ENCODE data around the gene PLEKHG4B. TPM values are rescaled to one million over a fixed set of nuclear protein-coding genes. Genes with fewer than 3 reads are reported as not detected.

PLEKHG4B gene
- polyA plus RNA-seq, 3 donors: not detected

- Histone ChIP-seq H3K27ac (ENCODE audit: low read depth in 1 of 2, low read length in 2 of 2) (no peak overlapping the region), H3K9me3 (replicated peaks in 1 of 2; ENCODE audit: control insufficient read depth in 1 of 2, insufficient read depth in 1 of 2, low read length in 2 of 2) (no peaks in the 10 kb centered on the region), H3K79me2 (ENCODE audit: insufficient read depth, low read length) (no peaks in the 10 kb centered on the region), H3K36me3 (replicated peaks in 1 of 2; ENCODE audit: control insufficient read depth in 1 of 2, insufficient read depth in 2 of 2, low read length in 2 of 2) (no peaks in the 10 kb centered on the region), H4K20me1 (ENCODE audit: insufficient read depth, low read length) (no peaks in the 10 kb centered on the region), H3K27me3 (ENCODE audit: control insufficient read depth in 2 of 2, insufficient read depth in 2 of 2, low read length in 2 of 2) (no peaks in the 10 kb centered on the region), H3K4me1 (ENCODE audit: control insufficient read depth in 1 of 2, insufficient read depth in 2 of 2, low read length in 2 of 2) (no peaks in the 10 kb centered on the region), H3K4me3 (replicated peaks in 1 of 3; ENCODE audit: low read depth in 2 of 3, low read length in 3 of 3) (no peak overlapping the region), H3K4me2 (replicated peaks; ENCODE audit: extremely low read depth, low read length, poor library complexity, severe bottlenecking) (no peak overlapping the region), H3K9ac (ENCODE audit: insufficient read depth, low read length, poor library complexity, severe bottlenecking) (no peak overlapping the region), H2AFZ (ENCODE audit: insufficient read depth, low read depth, low read length, poor library complexity, severe bottlenecking) (no peak overlapping the region)
- intact Hi-C loops (cut with micrococcal nuclease): no loop called here
- Mint-ChIP-seq H3K27ac (no peak overlapping the region), H3K4me1 (no peaks in the 10 kb centered on the region), H3K27me3 (ENCODE audit: low read depth in 3 of 3) (peaks cover 10 to 15% (median 14%) of the 10 kb centered on the region in 3 donors), H3K9me3 (peaks cover 0 to 2% (median 0%) of the 10 kb centered on the region in 7 donors), H3K4me3 (no peak overlapping the region), H3K36me3 (no peaks in the 10 kb centered on the region)
- WGBS (ENCODE audit: insufficient coverage): 92% methylated on average over 11 of the region's 12 CpGs
- TF ChIP-seq CTCF (IDR thresholded peaks at IDR 0.05): no peak
- no peak for DNase-seq
These were observed 65.3 kb downstream of the PLEKHG4B start for GRCh38 chr5:157126-157715.

GRCh38 chr5:157801-158200 lies 65.8 kb downstream of the PLEKHG4B start:
- Mint-ChIP-seq H3K4me1 (no peaks in the 10 kb centered on the region), H3K4me3 (no peak overlapping the region), H3K27me3 (ENCODE audit: low read depth in 3 of 3) (peaks cover 10 to 14% (median 12%) of the 10 kb centered on the region in 3 donors), H3K9me3 (peaks cover 0 to 2% (median 0%) of the 10 kb centered on the region in 7 donors), H3K36me3 (no peaks in the 10 kb centered on the region), H3K27ac (no peak overlapping the region)
- H3K4me3 ChIP-seq (replicated peaks in 1 of 3; ENCODE audit: low read depth in 2 of 3, low read length in 3 of 3): no peak overlapping the region
- no peaks in the 10 kb centered on the region for H3K79me2 ChIP-seq (ENCODE audit: insufficient read depth, low read length)
- H3K27ac ChIP-seq (ENCODE audit: low read depth in 1 of 2, low read length in 2 of 2): no peak overlapping the region
- H4K20me1 ChIP-seq (ENCODE audit: insufficient read depth, low read length): no peaks in the 10 kb centered on the region
- DNase-seq: no peak
- TF ChIP-seq CTCF (IDR thresholded peaks at IDR 0.05): no peak
- H3K9ac ChIP-seq (ENCODE audit: insufficient read depth, low read length, poor library complexity, severe bottlenecking): no peak overlapping the region
- no peaks in the 10 kb centered on the region for H3K9me3 ChIP-seq (replicated peaks in 1 of 2; ENCODE audit: control insufficient read depth in 1 of 2, insufficient read depth in 1 of 2, low read length in 2 of 2)
- H3K36me3 ChIP-seq (replicated peaks in 1 of 2; ENCODE audit: control insufficient read depth in 1 of 2, insufficient read depth in 2 of 2, low read length in 2 of 2): no peaks in the 10 kb centered on the region
- H3K4me2 ChIP-seq (replicated peaks; ENCODE audit: extremely low read depth, low read length, poor library complexity, severe bottlenecking): no peak overlapping the region
- WGBS (ENCODE audit: insufficient coverage): 92% methylated on average over 11 of the region's 11 CpGs
- intact Hi-C loops (cut with micrococcal nuclease): no loop called here
- no peaks in the 10 kb centered on the region for H3K27me3 ChIP-seq (ENCODE audit: control insufficient read depth in 2 of 2, insufficient read depth in 2 of 2, low read length in 2 of 2)
- H2AFZ ChIP-seq (ENCODE audit: insufficient read depth, low read depth, low read length, poor library complexity, severe bottlenecking): no peak overlapping the region
- no peaks in the 10 kb centered on the region for H3K4me1 ChIP-seq (ENCODE audit: control insufficient read depth in 1 of 2, insufficient read depth in 2 of 2, low read length in 2 of 2)

Measured in CD14-positive monocyte (primary cell).